Measurements from ENCODE around the gene MYO15B.
"Not testable (repeated sequence)": the region's sequence is repeated elsewhere in the genome, so short reads cannot be mapped to it uniquely, and the experiment has no call there.

MYO15B gene

DNA sequence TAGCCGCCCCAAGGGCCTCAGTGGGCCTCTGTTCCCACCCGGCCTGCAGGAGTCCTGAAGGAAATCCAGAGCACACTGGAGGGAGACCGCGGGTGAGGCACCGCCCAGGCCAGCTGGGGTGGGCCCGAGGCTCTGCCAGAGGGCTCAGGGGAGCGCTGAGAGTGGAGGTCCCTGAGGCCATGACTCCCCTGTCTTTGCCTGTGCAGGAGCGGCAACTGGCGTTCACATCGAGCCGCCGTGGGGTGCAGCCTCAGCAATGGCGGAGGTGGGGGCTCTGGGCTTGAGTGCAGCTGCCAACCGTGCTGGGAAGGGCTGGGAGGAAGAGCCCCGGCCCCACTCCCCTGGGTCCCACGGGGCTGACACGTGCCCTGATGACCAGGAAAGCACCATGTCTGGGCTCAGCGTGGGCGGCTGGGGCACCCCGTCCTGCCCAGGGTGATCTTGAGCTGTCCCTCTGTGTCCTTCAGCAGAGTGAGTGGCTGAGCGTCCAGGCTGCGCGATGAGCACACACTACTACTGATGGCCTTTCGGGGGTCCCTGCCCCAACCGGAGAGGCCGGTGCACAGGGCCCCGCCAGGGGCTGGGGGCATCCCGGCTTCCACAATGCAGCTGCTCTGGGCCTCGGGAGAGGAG lies 13.1 kb upstream of the MYO15B start:
- Histone ChIP-seq H3K4me1 (peaks cover 54% of the 10 kb centered on the region), H4K20me1 (no peaks in the 10 kb centered on the region)

DNA sequence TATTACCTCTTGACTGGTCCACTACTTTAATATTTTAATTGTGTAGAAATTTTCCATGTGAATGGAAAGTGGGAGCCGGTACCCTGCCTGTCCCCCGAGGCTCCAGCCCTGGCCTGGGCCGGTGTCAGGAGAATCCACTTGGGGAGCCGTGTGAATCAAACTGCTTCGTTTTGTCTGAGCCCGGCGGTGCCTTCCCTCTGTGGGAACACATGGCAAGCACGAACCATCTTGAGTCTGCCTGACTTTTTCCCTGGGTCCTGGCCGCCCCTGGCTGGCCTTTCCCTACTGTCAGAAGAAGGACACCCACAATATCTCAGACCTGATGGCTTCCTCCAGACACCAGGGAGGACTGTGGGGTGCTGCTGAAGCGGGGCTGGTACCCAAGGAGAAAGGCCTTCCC lies 12.4 kb upstream of the MYO15B start:
- Histone ChIP-seq H3K36me3 (peaks cover 14% of the 10 kb centered on the region; the same call in 1 of the 2 replicates), H3K9me3 (peaks cover 4% of the 10 kb centered on the region), H3K27ac (peak overlapping the region; percentile 78), H3K4me3 (no peak overlapping the region), H3K27me3 (no peaks in the 10 kb centered on the region), H3K9ac (no peak overlapping the region), H3K4me1 (peaks cover 48% of the 10 kb centered on the region), H3K4me2 (peak overlapping the region; percentile 70), H4K20me1 (no peaks in the 10 kb centered on the region)
- TF ChIP-seq Cebpa-rat (IDR thresholded peaks at IDR 0.05) = no peak

More for the DNA sequence above, 13.1 kb upstream of the MYO15B start:
- H3K9me3 ChIP-seq = no peaks in the 10 kb centered on the region
- H3K27ac ChIP-seq = peak overlapping the region; percentile 78
- peak overlapping the region; percentile 70 for H3K4me2 ChIP-seq
- H3K36me3 ChIP-seq = peaks cover 20% of the 10 kb centered on the region; the same call in 1 of the 2 replicates
- H3K4me3 ChIP-seq = no peak overlapping the region
- TF ChIP-seq Cebpa-rat (IDR thresholded peaks at IDR 0.05) = no peak
- no peaks in the 10 kb centered on the region for H3K27me3 ChIP-seq
- H3K9ac ChIP-seq = peak overlapping the region; percentile 41; the same call in 1 of the 2 replicates

DNA sequence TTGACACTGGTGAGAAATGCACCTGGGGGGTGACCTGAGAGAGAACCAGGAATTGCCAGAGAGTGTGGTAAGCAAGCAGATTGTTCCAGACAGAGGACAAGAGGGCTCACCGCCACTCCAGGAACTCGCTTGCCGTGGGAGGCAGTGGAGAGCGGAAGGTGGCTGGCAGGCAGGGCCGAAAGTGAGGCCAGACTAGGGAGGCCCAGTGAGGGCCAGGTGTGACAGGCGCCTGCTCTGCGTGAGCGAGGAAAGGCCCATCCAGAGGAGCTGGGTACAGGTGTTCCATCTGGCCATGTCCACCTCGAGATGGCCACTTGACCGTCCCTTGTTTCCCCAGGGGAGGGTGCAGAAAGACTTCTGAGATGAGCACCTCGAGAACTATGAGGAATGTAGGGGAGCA lies 11.9 kb upstream of the MYO15B start:
- 0 out of 2 replicates have a peak overlapping the region, but pooled peaks have one; percentile 35 for H3K27ac ChIP-seq
- no peaks in the 10 kb centered on the region for H3K27me3 ChIP-seq
- no peak for TF ChIP-seq Cebpa-rat (IDR thresholded peaks at IDR 0.05)
- no peak overlapping the region for H3K4me3 ChIP-seq
- no peak overlapping the region for H3K9ac ChIP-seq
- H4K20me1 ChIP-seq = no peaks in the 10 kb centered on the region
- H3K4me1 ChIP-seq = peaks cover 42% of the 10 kb centered on the region
- H3K36me3 ChIP-seq = peaks cover 12% of the 10 kb centered on the region; the same call in 1 of the 2 replicates
- H3K9me3 ChIP-seq = peaks cover 9% of the 10 kb centered on the region
- no peak overlapping the region for H3K4me2 ChIP-seq

DNA sequence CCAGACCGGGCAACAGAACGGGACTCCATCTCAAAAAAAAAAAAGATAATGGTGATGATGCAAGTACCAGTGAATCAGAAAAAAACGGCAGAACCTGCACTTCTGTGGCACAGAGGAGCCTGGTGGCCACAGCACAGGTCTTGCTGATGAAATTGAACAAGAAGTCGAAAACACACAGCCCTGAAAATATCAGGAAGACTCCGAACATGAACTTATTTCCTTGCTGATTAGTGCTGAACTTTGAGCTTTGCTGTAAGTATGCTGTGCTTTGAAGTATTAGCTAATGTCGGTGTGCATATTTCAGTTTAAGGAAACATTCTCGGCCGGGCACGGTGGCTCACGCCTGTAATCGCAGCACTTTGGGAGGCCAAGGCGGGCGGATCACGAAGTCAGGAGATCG lies 10.9 kb upstream of the MYO15B start:
- Histone ChIP-seq H3K9me3 (peaks cover 15% of the 10 kb centered on the region), H3K4me1 (peaks cover 39% of the 10 kb centered on the region), H3K4me3 (no peak overlapping the region), H3K36me3 (peaks cover 12% of the 10 kb centered on the region; the same call in 1 of the 2 replicates), H3K27ac (no peak overlapping the region), H3K27me3 (no peaks in the 10 kb centered on the region), H3K9ac (no peak overlapping the region), H3K4me2 (no peak overlapping the region), H4K20me1 (no peaks in the 10 kb centered on the region)
- no peak for TF ChIP-seq Cebpa-rat (IDR thresholded peaks at IDR 0.05)

DNA sequence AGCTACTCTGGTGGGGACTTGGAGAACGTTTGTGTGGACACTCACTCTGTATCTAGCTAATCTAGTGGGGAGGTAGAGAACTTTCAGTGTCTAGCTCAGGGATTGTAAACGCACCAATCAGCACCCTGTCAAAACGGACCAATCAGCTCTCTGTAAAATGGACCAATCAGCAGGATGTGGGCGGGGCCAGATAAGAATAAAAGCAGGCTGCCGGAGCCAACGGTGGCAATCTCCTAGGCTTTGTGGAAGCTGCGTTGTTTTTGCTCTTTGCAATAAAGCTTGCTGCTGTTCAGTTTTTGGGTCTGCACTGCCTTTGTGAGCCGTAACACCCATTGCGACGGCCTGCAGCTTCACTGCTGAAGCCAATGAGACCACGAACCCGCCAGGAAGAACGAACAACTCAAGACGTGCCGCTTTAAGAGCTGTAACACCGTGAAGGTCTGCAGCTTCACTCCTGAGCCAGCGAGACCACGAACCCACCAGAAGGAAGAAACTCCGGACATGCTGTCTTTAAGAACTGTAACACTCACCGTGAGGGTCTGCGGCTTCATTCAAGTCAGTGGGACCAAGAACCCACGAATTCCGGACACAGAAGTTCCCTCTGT lies 6.4 kb upstream of the MYO15B start:
- not testable (repeated sequence) for H4K20me1 ChIP-seq, H3K4me3 ChIP-seq, H3K27ac ChIP-seq, H3K9ac ChIP-seq, H3K27me3 ChIP-seq, H3K36me3 ChIP-seq
- Histone ChIP-seq H3K4me2 (peak overlapping the region; percentile 9), H3K9me3 (peaks cover 15% of the 10 kb centered on the region), H3K4me1 (peaks cover 54% of the 10 kb centered on the region)

DNA sequence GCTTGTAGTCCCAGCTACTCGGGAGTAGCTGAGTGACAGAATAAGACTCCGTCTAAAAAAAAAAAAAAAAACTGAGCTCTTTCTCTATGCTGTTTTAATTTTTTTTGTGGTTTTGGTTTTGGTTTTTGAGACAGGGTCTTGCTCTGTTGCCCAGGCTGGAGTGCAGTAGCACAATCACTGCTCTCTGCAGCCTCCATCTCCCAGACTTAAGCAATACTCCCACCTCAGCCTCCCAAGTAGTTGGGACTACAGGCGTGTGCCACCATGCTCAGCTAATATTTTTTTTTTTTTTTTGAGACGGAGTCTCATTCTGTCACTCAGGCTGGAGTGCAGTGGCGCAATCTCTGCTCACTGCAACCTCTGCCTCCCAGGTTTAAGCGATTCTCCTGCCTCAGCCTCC lies 4.4 kb upstream of the MYO15B start:
- peaks cover 15% of the 10 kb centered on the region for H3K9me3 ChIP-seq
- not testable (repeated sequence) for H3K27me3 ChIP-seq, H4K20me1 ChIP-seq, H3K9ac ChIP-seq, H3K4me3 ChIP-seq, H3K36me3 ChIP-seq, H3K27ac ChIP-seq
- H3K4me2 ChIP-seq = 0 out of 2 replicates have a peak overlapping the region, but pooled peaks have one; percentile 59
- peaks cover 68% of the 10 kb centered on the region for H3K4me1 ChIP-seq

DNA sequence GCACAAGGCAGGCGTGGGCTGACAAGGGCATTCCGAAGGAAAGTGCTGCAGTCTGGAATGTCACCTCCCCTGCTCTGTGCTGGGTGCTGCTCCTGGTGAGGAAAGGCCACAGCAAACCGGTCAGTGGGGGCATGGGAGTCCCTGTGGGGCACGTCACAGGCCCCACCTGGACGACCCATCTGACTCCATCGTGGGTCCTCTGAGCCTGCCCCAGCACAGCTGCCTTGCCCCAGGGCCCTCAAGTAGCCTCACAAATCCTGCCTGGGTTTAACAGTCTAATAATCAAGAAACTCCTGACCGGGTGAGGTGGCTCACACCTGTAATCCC lies 2.8 kb upstream of the MYO15B start:
- Histone ChIP-seq H3K36me3 (no peaks in the 10 kb centered on the region), H3K27me3 (no peaks in the 10 kb centered on the region), H3K27ac (no peak overlapping the region), H3K9ac (peak overlapping the region; percentile 7; the same call in 1 of the 2 replicates), H4K20me1 (peaks cover 4% of the 10 kb centered on the region), H3K4me3 (no peak overlapping the region), H3K4me1 (peaks cover 65% of the 10 kb centered on the region), H3K9me3 (peaks cover 15% of the 10 kb centered on the region), H3K4me2 (peak overlapping the region; percentile 59)
- TF ChIP-seq Cebpa-rat (IDR thresholded peaks at IDR 0.05) = no peak

DNA sequence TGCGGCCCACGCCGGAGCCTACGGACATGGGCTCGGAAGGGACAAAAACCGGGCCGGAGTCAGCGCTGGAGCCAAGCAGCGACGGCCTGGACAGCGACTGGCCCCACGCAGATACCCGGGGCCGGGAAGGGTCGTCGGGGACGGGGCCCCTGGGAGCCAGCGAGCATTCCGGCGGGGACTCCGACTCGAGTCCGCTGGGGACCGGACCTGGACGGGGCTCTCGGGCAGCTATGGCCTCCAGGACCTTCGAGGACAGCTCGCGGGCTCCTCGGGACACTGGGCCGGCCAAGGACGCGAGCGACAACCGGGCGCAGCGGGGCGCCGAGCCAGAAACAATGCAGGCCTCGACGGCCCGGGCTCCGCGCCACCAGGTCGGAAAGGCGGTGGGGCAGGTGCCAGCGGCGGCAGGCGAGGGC lies 1.0 kb downstream of the MYO15B start:
- Histone ChIP-seq H3K4me2 (peak overlapping the region; percentile 98), H3K4me1 (peaks cover 59% of the 10 kb centered on the region), H3K9me3 (no peaks in the 10 kb centered on the region), H4K20me1 (peaks cover 36% of the 10 kb centered on the region), H3K9ac (peak overlapping the region; percentile 98), H3K27me3 (no peaks in the 10 kb centered on the region), H3K4me3 (peak overlapping the region; percentile 90), H3K36me3 (peaks cover 33% of the 10 kb centered on the region), H3K27ac (peak overlapping the region; percentile 98)
- no peak for TF ChIP-seq Cebpa-rat (IDR thresholded peaks at IDR 0.05)

DNA sequence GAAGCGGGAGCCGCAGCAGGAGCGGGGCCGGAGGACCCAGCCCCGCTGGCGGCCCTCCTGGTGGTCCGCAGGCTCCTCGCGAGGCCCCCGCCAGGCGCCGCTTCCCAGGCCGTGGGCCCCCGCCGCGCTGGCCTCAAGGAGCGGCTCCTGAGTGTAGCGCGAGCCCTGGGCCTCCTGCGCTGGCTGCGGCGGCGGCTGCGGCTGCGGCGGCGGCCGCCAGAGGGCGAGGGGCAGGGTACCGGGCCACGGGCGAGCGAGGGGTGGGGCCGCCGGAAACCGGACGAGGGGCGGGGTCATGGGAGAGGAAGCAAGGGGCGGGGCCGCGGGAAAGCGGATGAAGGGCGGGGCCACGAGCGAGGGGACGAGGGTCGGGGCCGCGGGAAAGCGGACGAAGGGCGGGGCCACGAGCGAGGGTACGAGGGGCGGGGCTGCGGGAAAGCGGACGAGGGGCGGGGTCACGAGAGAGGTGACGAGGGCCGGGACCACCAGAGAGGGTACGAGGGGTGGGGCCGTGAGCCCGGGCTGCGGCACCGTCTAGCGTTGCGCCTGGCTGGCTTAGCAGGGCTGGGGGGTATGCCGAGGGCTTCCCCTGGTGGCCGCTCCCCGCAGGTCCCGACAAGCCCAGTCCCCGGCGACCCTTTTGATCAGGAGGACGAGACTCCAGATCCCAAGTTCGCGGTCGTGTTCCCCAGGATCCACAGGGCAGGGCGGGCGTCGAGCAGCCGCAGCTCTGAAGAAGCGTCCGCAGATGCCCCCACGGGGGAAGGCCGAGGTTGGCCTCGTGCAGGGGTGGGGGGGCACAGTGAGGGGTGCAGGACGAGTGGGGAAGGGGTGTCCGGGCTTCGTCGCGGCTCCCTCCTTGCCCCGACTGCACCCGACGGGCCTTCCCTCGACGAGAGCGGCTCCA lies 1.7 kb downstream of the MYO15B start:
- H3K27me3 ChIP-seq = no peaks in the 10 kb centered on the region
- peaks cover 42% of the 10 kb centered on the region for H4K20me1 ChIP-seq
- H3K36me3 ChIP-seq = peaks cover 39% of the 10 kb centered on the region
- no peaks in the 10 kb centered on the region for H3K9me3 ChIP-seq
- H3K9ac ChIP-seq = peak overlapping the region; percentile 98
- peak overlapping the region; percentile 98 for H3K4me2 ChIP-seq
- peak overlapping the region; percentile 90 for H3K4me3 ChIP-seq
- peaks cover 53% of the 10 kb centered on the region for H3K4me1 ChIP-seq
- peak overlapping the region; percentile 98 for H3K27ac ChIP-seq
- TF ChIP-seq Cebpa-rat (IDR thresholded peaks at IDR 0.05) = no peak

DNA sequence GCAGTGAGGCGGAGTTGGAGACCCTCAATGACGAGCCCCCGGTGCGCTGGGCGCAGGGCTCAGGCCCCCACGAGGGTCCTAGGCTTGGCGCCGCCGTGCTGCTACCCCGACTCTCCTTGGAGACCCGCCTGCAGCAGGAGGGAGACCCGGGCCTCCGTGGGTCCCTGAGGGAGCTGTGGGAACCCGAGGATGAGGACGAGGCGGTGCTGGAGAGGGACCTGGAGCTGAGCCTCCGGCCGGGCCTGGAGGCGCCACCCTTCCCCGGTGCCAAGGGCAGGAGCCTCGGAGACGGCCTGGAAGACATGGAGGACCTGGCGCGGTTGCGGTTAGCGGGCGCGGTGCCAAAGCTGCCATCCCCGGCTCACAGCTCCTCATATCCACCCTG lies 2.3 kb downstream of the MYO15B start:
- H3K4me3 ChIP-seq = peak overlapping the region; percentile 90
- H4K20me1 ChIP-seq = peaks cover 49% of the 10 kb centered on the region
- H3K36me3 ChIP-seq = peaks cover 45% of the 10 kb centered on the region
- H3K4me1 ChIP-seq = peaks cover 46% of the 10 kb centered on the region
- peak overlapping the region; percentile 79 for H3K27ac ChIP-seq
- H3K9ac ChIP-seq = peak overlapping the region; percentile 76
- H3K27me3 ChIP-seq = no peaks in the 10 kb centered on the region
- peak overlapping the region; percentile 96 for H3K4me2 ChIP-seq
- H3K9me3 ChIP-seq = no peaks in the 10 kb centered on the region
- TF ChIP-seq Cebpa-rat (IDR thresholded peaks at IDR 0.05) = no peak
